Left lung (tissue), 10 donors: ENCODE results near the gene NT5DC2. TPM values are rescaled to one million over a fixed set of nuclear protein-coding genes. Genes with fewer than 3 reads are reported as not detected.

Experiments
- ATAC-seq: fragments of 200-7000 bp; cut with Tn5 transposase; one replicate; pipeline ENCODE4 v1.9.1; 2020; ENCODE audit warnings: moderate library complexity
- DNase-seq, 4 donors: peaks; one replicate each; pipeline ENCODE4 v3.0.0-alpha.2; 2013 to 2020
- H3K27ac ChIP-seq, 2 donors: fragments of 200-600 bp; sonication (generic) in 1 of 2; one replicate each; pipeline versions ENCODE4 v1.5.0 to v1.8.0; 2020 to 2021
- H3K27me3 ChIP-seq, 2 donors: fragments of 200-600 bp; sonication (generic) in 1 of 2; one replicate each; pipeline versions ENCODE4 v1.5.0 to v1.8.0; 2020 to 2021
- H3K36me3 ChIP-seq, 2 donors: fragments of 200-600 bp; sonication (generic) in 1 of 2; one replicate each; pipeline versions ENCODE4 v1.5.0 to v1.8.0; 2020 to 2021
- H3K4me1 ChIP-seq, 2 donors: fragments of 200-600 bp; one replicate each; pipeline ENCODE4 v1.8.0; 2021
- H3K4me3 ChIP-seq, 2 donors: fragments of 200-600 bp; sonication (generic) in 1 of 2; one replicate each; pipeline versions ENCODE4 v1.5.0 to v1.8.0; 2020 to 2021; ENCODE audit warnings: mild to moderate bottlenecking in 1 of 2
- H3K9me3 ChIP-seq, 2 donors: fragments of 200-600 bp; sonication (generic) in 1 of 2; one replicate each; pipeline versions ENCODE4 v1.5.0 to v1.8.0; 2020 to 2021
- intact Hi-C, 2 donors: fragments of 100-400 bp; cut with DNase I; formaldehyde crosslinking; loops; one replicate each; pipeline versions ENCODE4 v1.11.2 to v1.14.2; 2022
- polyA plus RNA-seq, 6 donors: library from polyadenylated mRNA; unstranded; fragments of 120-200 nt; gene quantifications; one replicate each; pipeline ENCODE4 v1.2.1, GENCODE V29; 2013; ENCODE audit not compliant: insufficient read length in 6 of 6
- total RNA-seq, 2 donors: library from RNA; stranded (reverse); fragmentation: NEBNext Ultra II Directional; extraction: Animal tissue kit (Norgen Biotek cat#: 25700); gene quantifications; one replicate each; pipeline ENCODE4 v1.2.1, GENCODE V29; 2021
- TF ChIP-seq, protein P1 (sequence below), 2 donors: fragments of 200-600 bp; sonication (generic) in 1 of 2; IDR thresholded peaks; one replicate each; pipeline versions ENCODE4 v1.5.0 to v1.8.0; 2021; ENCODE audit warnings: antibody characterized with exemption in 2 of 2
- donor health status: DM: no; HTN: yes; CAD: no.
- donor health status: DM: no; HTN: no; CAD: no.

Gene NT5DC2
- total and polyA plus RNA-seq, 8 donors: 81.8 to 365 (median 247) TPM

DNA sequence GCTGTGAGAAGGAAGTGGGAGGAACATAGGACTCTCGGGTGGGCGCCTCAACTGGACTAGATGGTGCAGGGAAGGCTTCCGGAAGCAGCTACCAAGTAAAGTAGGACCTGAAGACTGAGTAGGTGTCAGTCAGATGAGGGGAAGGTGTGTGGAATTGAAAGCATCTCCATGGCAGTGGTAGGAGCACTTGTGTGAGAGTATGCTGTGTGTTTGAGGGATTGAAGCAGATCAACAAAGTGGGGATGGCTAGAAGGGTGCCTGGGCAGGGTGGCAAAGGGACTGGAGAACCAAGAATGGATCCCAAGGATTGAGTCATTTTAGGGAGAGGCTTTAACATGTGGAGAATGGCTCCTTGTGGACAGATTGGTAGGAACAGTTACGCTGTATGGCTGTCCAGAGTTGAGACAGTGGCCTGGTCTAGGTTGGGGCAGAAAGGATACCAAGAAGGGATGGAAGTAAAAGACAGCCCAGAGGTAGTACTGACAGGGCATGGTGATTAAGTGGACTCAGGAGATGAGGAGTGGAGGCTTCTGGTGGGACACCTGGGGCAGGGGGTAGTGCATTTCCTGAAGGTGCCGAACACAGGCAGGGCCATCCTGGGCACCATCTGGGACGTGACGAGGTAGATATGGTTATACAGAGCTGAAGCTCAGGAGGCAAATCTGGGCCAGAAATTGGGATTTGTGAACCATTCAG is 4.2 kb upstream of the NT5DC2 start:
- ATAC-seq (no peak), DNase-seq (no peak)
- H3K9me3 ChIP-seq: no peaks in the 10 kb centered on the region
- peaks cover 0 to 21% of the 10 kb centered on the region in 2 donors for H3K27me3 ChIP-seq
- peaks cover 0 to 21% of the 10 kb centered on the region in 2 donors for H3K36me3 ChIP-seq
- peak overlapping the region; percentile 71 to 80 for H3K4me3 ChIP-seq
- intact Hi-C loops: loop anchor here in 1 of 2 donors (10.0 kb wide), 1 partner anchor 73 kb away; no protein-coding TSS in a partner anchor
- peaks cover 15 to 67% of the 10 kb centered on the region in 2 donors for H3K4me1 ChIP-seq
- peak overlapping the region in 1 of 2 donors; percentile 88 for H3K27ac ChIP-seq
- TF ChIP-seq, protein P1, sequence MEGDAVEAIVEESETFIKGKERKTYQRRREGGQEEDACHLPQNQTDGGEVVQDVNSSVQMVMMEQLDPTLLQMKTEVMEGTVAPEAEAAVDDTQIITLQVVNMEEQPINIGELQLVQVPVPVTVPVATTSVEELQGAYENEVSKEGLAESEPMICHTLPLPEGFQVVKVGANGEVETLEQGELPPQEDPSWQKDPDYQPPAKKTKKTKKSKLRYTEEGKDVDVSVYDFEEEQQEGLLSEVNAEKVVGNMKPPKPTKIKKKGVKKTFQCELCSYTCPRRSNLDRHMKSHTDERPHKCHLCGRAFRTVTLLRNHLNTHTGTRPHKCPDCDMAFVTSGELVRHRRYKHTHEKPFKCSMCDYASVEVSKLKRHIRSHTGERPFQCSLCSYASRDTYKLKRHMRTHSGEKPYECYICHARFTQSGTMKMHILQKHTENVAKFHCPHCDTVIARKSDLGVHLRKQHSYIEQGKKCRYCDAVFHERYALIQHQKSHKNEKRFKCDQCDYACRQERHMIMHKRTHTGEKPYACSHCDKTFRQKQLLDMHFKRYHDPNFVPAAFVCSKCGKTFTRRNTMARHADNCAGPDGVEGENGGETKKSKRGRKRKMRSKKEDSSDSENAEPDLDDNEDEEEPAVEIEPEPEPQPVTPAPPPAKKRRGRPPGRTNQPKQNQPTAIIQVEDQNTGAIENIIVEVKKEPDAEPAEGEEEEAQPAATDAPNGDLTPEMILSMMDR (IDR thresholded peaks at IDR 0.05): no peak

DNA sequence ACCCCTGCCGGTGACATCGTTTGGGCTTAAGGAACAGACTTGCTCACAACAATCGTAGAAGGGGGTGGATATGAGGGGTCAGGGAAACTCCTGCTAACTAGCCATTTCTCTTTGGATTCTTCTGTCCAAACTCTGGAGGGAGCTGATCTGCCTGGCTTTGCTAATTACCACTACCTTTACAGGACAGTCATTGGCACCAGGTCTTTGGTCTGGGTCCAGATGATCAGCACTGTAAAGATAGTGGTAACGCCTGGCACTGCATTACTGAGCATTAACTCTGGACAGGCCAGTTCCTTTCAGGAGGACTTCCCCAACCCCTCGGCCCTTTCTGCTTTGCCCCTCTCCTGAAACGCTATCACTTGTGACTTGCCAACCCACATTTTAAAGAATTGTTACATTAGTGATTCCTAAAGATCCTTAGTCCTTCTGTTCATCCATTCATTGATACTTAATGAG is 3.5 kb upstream of the NT5DC2 start:
- intact Hi-C loops: loop anchor here in 1 of 2 donors (10.0 kb wide), 1 partner anchor 72 kb away; no protein-coding TSS in a partner anchor
- peaks cover 21 to 74% of the 10 kb centered on the region in 2 donors for H3K4me1 ChIP-seq
- DNase-seq (no peak), ATAC-seq (no peak)
- H3K27ac ChIP-seq: peak overlapping the region; percentile 88 to 89
- H3K36me3 ChIP-seq: peaks cover 0 to 20% of the 10 kb centered on the region in 2 donors
- peak overlapping the region; percentile 71 to 80 for H3K4me3 ChIP-seq
- H3K27me3 ChIP-seq: peaks cover 0 to 28% of the 10 kb centered on the region in 2 donors
- H3K9me3 ChIP-seq: no peaks in the 10 kb centered on the region
- TF ChIP-seq, protein P1 (IDR thresholded peaks at IDR 0.05): no peak

DNA sequence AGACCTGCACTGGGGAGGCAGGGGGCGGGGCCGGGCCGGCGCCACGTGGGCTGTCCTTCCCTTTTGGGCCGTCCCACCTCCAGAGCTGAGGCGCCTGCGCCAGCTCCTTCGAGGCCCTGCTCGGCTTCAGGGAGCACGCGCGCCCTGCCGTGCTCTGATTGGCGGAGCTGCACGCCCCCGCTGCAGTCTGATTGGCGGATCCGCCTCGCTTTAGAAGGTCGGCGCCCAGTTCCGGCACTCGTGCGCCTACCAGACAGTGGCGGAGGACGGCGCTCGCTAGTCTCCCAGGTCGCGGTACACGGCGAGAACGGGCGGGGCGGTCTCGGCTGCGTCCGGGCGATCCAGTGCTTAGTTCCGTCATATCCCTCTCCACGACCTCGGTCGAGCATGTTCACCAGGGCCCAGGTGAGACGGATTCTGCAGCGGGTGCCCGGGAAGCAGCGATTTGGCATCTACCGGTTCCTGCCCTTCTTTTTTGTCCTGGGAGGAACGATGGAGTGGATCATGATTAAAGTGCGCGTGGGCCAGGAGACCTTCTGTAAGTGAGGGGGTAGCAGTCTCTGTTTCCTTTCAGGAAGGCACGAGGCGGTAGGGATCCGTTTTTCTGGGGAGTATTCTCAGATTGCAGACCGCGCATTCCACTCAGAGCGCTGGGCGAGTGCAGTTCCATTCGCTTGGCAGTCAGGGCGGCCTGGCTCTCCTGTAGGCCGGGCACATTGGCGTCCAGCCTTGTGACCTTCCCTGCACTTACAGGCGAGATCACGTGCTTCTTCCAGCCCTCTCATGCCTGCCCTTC is 2.9 kb upstream of the NT5DC2 start, which contains the start of gene UQCC5:
Gene UQCC5 (plus strand): TSS at position 237 of the 796 bp plus-strand sequence. CDS start 151 bp downstream, at position 388.
- H3K36me3 ChIP-seq: peaks cover 0 to 13% of the 10 kb centered on the region in 2 donors
- peaks cover 21 to 81% of the 10 kb centered on the region in 2 donors for H3K4me1 ChIP-seq
- intact Hi-C loops: loop anchor here in 1 of 2 donors (10.0 kb wide), 1 partner anchor 72 kb away; no protein-coding TSS in a partner anchor
- TF ChIP-seq, protein P1 (IDR thresholded peaks at IDR 0.05): no peak
- H3K9me3 ChIP-seq: no peaks in the 10 kb centered on the region
- H3K4me3 ChIP-seq: peak within 1 kb of the TSS; percentile 71 to 80
- ATAC-seq (peak; percentile 92), DNase-seq (peak; percentile 96 to 99 (median 99))
- peak within 1 kb of the TSS; percentile 88 to 89 for H3K27ac ChIP-seq
- H3K27me3 ChIP-seq: peaks cover 0 to 31% of the 10 kb centered on the region in 2 donors

DNA sequence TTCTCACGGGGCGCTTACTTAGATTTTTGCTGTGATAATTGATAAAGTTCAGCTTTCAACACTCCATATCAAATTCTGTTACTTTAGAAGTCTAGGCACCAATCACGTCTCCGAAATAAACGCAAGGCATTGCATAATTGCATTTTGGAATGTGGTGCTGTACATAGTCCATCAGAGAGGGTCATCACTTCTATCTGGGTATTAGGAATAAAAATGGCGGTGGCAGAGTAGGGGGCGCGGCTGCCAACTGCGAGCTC is 2.4 kb upstream of the NT5DC2 start:
- peak overlapping the region in 1 of 2 donors; percentile 80 for H3K4me3 ChIP-seq
- H3K36me3 ChIP-seq: peaks cover 0 to 8% of the 10 kb centered on the region in 2 donors
- peak overlapping the region; percentile 15 to 89 for H3K27ac ChIP-seq
- TF ChIP-seq, protein P1 (IDR thresholded peaks at IDR 0.05): no peak
- ATAC-seq (no peak), DNase-seq (no peak)
- intact Hi-C loops: loop anchor here in 1 of 2 donors (10.0 kb wide), 1 partner anchor 71 kb away; no protein-coding TSS in a partner anchor
- H3K4me1 ChIP-seq: peaks cover 21 to 86% of the 10 kb centered on the region in 2 donors
- no peaks in the 10 kb centered on the region for H3K9me3 ChIP-seq
- peaks cover 0 to 31% of the 10 kb centered on the region in 2 donors for H3K27me3 ChIP-seq
